ENCODE data around the gene LY6G6C.

GRCh38 chr6:31702405-31702818 lies 19.1 kb downstream of the LY6G6C start:
- TF ChIP-seq EZH2 (IDR thresholded peaks at IDR 0.05; ENCODE audit: low read depth, unreplicated experiment) (no peak), CTCF (conservative IDR thresholded peaks at IDR 0.05; ENCODE audit: low read depth in 2 of 2) (no peak), EZH2phosphoT487 (IDR thresholded peaks at IDR 0.05; ENCODE audit: unreplicated experiment) (no peak), POLR2AphosphoS5 (IDR thresholded peaks at IDR 0.05; ENCODE audit: low read depth) (no peak), STAT1 (IDR thresholded peaks at IDR 0.05; ENCODE audit: unreplicated experiment) (no peak)
- TF ChIP-seq, protein P1, sequence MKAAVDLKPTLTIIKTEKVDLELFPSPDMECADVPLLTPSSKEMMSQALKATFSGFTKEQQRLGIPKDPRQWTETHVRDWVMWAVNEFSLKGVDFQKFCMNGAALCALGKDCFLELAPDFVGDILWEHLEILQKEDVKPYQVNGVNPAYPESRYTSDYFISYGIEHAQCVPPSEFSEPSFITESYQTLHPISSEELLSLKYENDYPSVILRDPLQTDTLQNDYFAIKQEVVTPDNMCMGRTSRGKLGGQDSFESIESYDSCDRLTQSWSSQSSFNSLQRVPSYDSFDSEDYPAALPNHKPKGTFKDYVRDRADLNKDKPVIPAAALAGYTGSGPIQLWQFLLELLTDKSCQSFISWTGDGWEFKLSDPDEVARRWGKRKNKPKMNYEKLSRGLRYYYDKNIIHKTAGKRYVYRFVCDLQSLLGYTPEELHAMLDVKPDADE (IDR thresholded peaks at IDR 0.05): no peak
- TF ChIP-seq, protein P2, sequence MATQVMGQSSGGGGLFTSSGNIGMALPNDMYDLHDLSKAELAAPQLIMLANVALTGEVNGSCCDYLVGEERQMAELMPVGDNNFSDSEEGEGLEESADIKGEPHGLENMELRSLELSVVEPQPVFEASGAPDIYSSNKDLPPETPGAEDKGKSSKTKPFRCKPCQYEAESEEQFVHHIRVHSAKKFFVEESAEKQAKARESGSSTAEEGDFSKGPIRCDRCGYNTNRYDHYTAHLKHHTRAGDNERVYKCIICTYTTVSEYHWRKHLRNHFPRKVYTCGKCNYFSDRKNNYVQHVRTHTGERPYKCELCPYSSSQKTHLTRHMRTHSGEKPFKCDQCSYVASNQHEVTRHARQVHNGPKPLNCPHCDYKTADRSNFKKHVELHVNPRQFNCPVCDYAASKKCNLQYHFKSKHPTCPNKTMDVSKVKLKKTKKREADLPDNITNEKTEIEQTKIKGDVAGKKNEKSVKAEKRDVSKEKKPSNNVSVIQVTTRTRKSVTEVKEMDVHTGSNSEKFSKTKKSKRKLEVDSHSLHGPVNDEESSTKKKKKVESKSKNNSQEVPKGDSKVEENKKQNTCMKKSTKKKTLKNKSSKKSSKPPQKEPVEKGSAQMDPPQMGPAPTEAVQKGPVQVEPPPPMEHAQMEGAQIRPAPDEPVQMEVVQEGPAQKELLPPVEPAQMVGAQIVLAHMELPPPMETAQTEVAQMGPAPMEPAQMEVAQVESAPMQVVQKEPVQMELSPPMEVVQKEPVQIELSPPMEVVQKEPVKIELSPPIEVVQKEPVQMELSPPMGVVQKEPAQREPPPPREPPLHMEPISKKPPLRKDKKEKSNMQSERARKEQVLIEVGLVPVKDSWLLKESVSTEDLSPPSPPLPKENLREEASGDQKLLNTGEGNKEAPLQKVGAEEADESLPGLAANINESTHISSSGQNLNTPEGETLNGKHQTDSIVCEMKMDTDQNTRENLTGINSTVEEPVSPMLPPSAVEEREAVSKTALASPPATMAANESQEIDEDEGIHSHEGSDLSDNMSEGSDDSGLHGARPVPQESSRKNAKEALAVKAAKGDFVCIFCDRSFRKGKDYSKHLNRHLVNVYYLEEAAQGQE (IDR thresholded peaks at IDR 0.05; ENCODE audit: unreplicated experiment): no peak
